ENCODE results near the gene TMPRSS3. TPM values are rescaled to one million over a fixed set of nuclear protein-coding genes. Genes with fewer than 3 reads are reported as not detected.

TMPRSS3 gene
- total RNA-seq, 2 experiments from 2014 or later, result 10.9 to 11.5 TPM

- H3K4me1 Mint-ChIP-seq (ENCODE audit: low read depth), result peaks cover 62% of the 10 kb centered on the region
- CTCF ChIA-PET, result interaction anchor here (0.6 to 2.8 kb wide), 10 partner anchors 13 to 217 kb away, joined by 3 to 19 read pairs (median 7); no protein-coding TSS in a partner anchor
- H3K27ac Mint-ChIP-seq, result peak overlapping the region; percentile 98
- intact Hi-C loops (cut with micrococcal nuclease), result loop anchor here (1.0 to 10.0 kb wide), 6 partner anchors 10 to 1041 kb away; partner anchors contain the start of genes MX2 and PKNOX1
- peaks cover 11% of the 10 kb centered on the region for H3K9me3 Mint-ChIP-seq
- H3K36me3 Mint-ChIP-seq (ENCODE audit: low read depth), result peaks cover 38% of the 10 kb centered on the region
- DNase-seq, result no peak
- H3K27me3 Mint-ChIP-seq (ENCODE audit: low read depth), result no peaks in the 10 kb centered on the region
- peak overlapping the region; percentile 97 for H3K4me3 Mint-ChIP-seq
Measured at GRCh38 chr21:42405064-42406013, 9.5 kb upstream of the TMPRSS3 start.

GRCh38 chr21:42404539-42404938, 8.7 kb upstream of the TMPRSS3 start:
- no peaks in the 10 kb centered on the region for H3K27me3 Mint-ChIP-seq (ENCODE audit: low read depth)
- peaks cover 11% of the 10 kb centered on the region for H3K9me3 Mint-ChIP-seq
- peaks cover 31% of the 10 kb centered on the region for H3K36me3 Mint-ChIP-seq (ENCODE audit: low read depth)
- H3K4me3 Mint-ChIP-seq, result peak overlapping the region; percentile 97
- peaks cover 62% of the 10 kb centered on the region for H3K4me1 Mint-ChIP-seq (ENCODE audit: low read depth)
- CTCF ChIA-PET, result interaction anchor here (0.6 to 2.8 kb wide), 13 partner anchors 12 to 216 kb away, joined by 3 to 19 read pairs (median 5); no protein-coding TSS in a partner anchor
- peak overlapping the region; percentile 98 for H3K27ac Mint-ChIP-seq
- intact Hi-C loops (cut with micrococcal nuclease), result loop anchor here (2.0 to 10.0 kb wide), 6 partner anchors 18 to 1040 kb away; partner anchors contain the start of gene MX2
- peak; percentile 50 for DNase-seq

GRCh38 chr21:42403611-42404231, 7.9 kb upstream of the TMPRSS3 start, which contains the start of gene UBASH3A:
Gene UBASH3A (plus strand): TSS chr21:42403902. CDS start chr21:42403946, 44 bp downstream.
- Mint-ChIP-seq H3K4me1 (ENCODE audit: low read depth) (peaks cover 63% of the 10 kb centered on the region), H3K27me3 (ENCODE audit: low read depth) (no peaks in the 10 kb centered on the region), H3K27ac (peak within 1 kb of the TSS; percentile 98), H3K36me3 (ENCODE audit: low read depth) (peaks cover 28% of the 10 kb centered on the region), H3K4me3 (peak within 1 kb of the TSS; percentile 97), H3K9me3 (peaks cover 11% of the 10 kb centered on the region)
- peak; percentile 61 for DNase-seq
- intact Hi-C loops (cut with micrococcal nuclease), result loop anchor here (1.0 to 10.0 kb wide), 7 partner anchors 10 to 1039 kb away; partner anchors contain the start of gene MX2
- CTCF ChIA-PET, result interaction anchor here (0.6 to 2.8 kb wide), 10 partner anchors 11 to 215 kb away, joined by 4 to 19 read pairs (median 7); no protein-coding TSS in a partner anchor

- peak overlapping the region; percentile 63 for H3K27ac Mint-ChIP-seq
- DNase-seq, result no peak
- peaks cover 11% of the 10 kb centered on the region for H3K9me3 Mint-ChIP-seq
- no peak overlapping the region for H3K4me3 Mint-ChIP-seq
- intact Hi-C loops (cut with micrococcal nuclease), result loop anchor here (5.0 to 10.0 kb wide), 5 partner anchors 165 to 1037 kb away; partner anchors contain the start of gene MX2
- peaks cover 60% of the 10 kb centered on the region for H3K4me1 Mint-ChIP-seq (ENCODE audit: low read depth)
- CTCF ChIA-PET, result interaction anchor here (1.1 to 1.2 kb wide), 2 partner anchors 63 to 92 kb away, joined by 4 to 5 read pairs; no protein-coding TSS in a partner anchor
- H3K36me3 Mint-ChIP-seq (ENCODE audit: low read depth), result peaks cover 25% of the 10 kb centered on the region
- H3K27me3 Mint-ChIP-seq (ENCODE audit: low read depth), result no peaks in the 10 kb centered on the region
Measured at GRCh38 chr21:42401820-42402251, 6.0 kb upstream of the TMPRSS3 start.

- H3K4me1 Mint-ChIP-seq (ENCODE audit: low read depth), result peaks cover 55% of the 10 kb centered on the region
- CTCF ChIA-PET, result interaction anchor here (0.8 to 1.2 kb wide), 2 partner anchors 49 to 63 kb away, joined by 3 to 5 read pairs; no protein-coding TSS in a partner anchor
- no peak for DNase-seq
- H3K27ac Mint-ChIP-seq, result peak overlapping the region; percentile 69
- peaks cover 11% of the 10 kb centered on the region for H3K9me3 Mint-ChIP-seq
- H3K4me3 Mint-ChIP-seq, result no peak overlapping the region
- intact Hi-C loops (cut with micrococcal nuclease), result loop anchor here (5.0 to 10.0 kb wide), 5 partner anchors 164 to 1036 kb away; partner anchors contain the start of gene MX2
- H3K36me3 Mint-ChIP-seq (ENCODE audit: low read depth), result peaks cover 21% of the 10 kb centered on the region
- no peaks in the 10 kb centered on the region for H3K27me3 Mint-ChIP-seq (ENCODE audit: low read depth)
Measured at GRCh38 chr21:42401154-42401553, 5.3 kb upstream of the TMPRSS3 start.

- peak; percentile 38 for DNase-seq
- H3K27ac Mint-ChIP-seq, result no peak overlapping the region
- H3K9me3 Mint-ChIP-seq, result peaks cover 11% of the 10 kb centered on the region
- peaks cover 18% of the 10 kb centered on the region for H3K36me3 Mint-ChIP-seq (ENCODE audit: low read depth)
- H3K4me3 Mint-ChIP-seq, result no peak overlapping the region
- CTCF ChIA-PET, result interaction anchor here (0.5 to 1.4 kb wide), 4 partner anchors 16 to 62 kb away, joined by 3 to 5 read pairs (median 4); no protein-coding TSS in a partner anchor
- H3K27me3 Mint-ChIP-seq (ENCODE audit: low read depth), result no peaks in the 10 kb centered on the region
- intact Hi-C loops (cut with micrococcal nuclease), result loop anchor here (5.0 to 10.0 kb wide), 5 partner anchors 163 to 1036 kb away; partner anchors contain the start of gene MX2
- peaks cover 55% of the 10 kb centered on the region for H3K4me1 Mint-ChIP-seq (ENCODE audit: low read depth)
Measured at GRCh38 chr21:42400525-42400924, 4.7 kb upstream of the TMPRSS3 start.

- Mint-ChIP-seq H3K36me3 (ENCODE audit: low read depth) (peaks cover 9% of the 10 kb centered on the region), H3K27ac (peak overlapping the region; percentile 47), H3K9me3 (peaks cover 11% of the 10 kb centered on the region), H3K4me1 (ENCODE audit: low read depth) (peaks cover 53% of the 10 kb centered on the region), H3K4me3 (no peak overlapping the region), H3K27me3 (ENCODE audit: low read depth) (no peaks in the 10 kb centered on the region)
- CTCF ChIA-PET, result interaction anchor here (0.7 to 2.2 kb wide), 6 partner anchors 13 to 61 kb away, joined by 3 to 11 read pairs (median 4); no protein-coding TSS in a partner anchor
- intact Hi-C loops (cut with micrococcal nuclease), result no loop called here
- no peak for DNase-seq
Measured at GRCh38 chr21:42398436-42399028, 2.7 kb upstream of the TMPRSS3 start.

GRCh38 chr21:42397746-42398394, 2.0 kb upstream of the TMPRSS3 start:
- intact Hi-C loops (cut with micrococcal nuclease), result no loop called here
- H3K4me1 Mint-ChIP-seq (ENCODE audit: low read depth), result peaks cover 56% of the 10 kb centered on the region
- H3K4me3 Mint-ChIP-seq, result no peak overlapping the region
- H3K27me3 Mint-ChIP-seq (ENCODE audit: low read depth), result no peaks in the 10 kb centered on the region
- CTCF ChIA-PET, result interaction anchor here (1.0 to 2.2 kb wide), 4 partner anchors 13 to 60 kb away, joined by 3 to 11 read pairs (median 5); no protein-coding TSS in a partner anchor
- H3K27ac Mint-ChIP-seq, result peak overlapping the region; percentile 47
- peaks cover 9% of the 10 kb centered on the region for H3K36me3 Mint-ChIP-seq (ENCODE audit: low read depth)
- peak; percentile 57 for DNase-seq
- H3K9me3 Mint-ChIP-seq, result peaks cover 11% of the 10 kb centered on the region

GRCh38 chr21:42396799-42397745, 1.2 kb upstream of the TMPRSS3 start:
- CTCF ChIA-PET, result no interaction called here
- peaks cover 9% of the 10 kb centered on the region for H3K36me3 Mint-ChIP-seq (ENCODE audit: low read depth)

GRCh38 chr21:42395302-42395701, 550 bp downstream of the TMPRSS3 start:
- H3K4me1 Mint-ChIP-seq (ENCODE audit: low read depth), result peaks cover 48% of the 10 kb centered on the region

More at GRCh38 chr21:42396799-42397745, 1.2 kb upstream of the TMPRSS3 start:
- H3K27me3 Mint-ChIP-seq (ENCODE audit: low read depth), result no peaks in the 10 kb centered on the region
- intact Hi-C loops (cut with micrococcal nuclease), result no loop called here
- no peak overlapping the region for H3K4me3 Mint-ChIP-seq
- H3K4me1 Mint-ChIP-seq (ENCODE audit: low read depth), result peaks cover 58% of the 10 kb centered on the region
- H3K27ac Mint-ChIP-seq, result peak overlapping the region; percentile 29
- DNase-seq, result no peak
- H3K9me3 Mint-ChIP-seq, result peaks cover 7% of the 10 kb centered on the region

More at GRCh38 chr21:42395302-42395701, 550 bp downstream of the TMPRSS3 start:
- Mint-ChIP-seq H3K36me3 (ENCODE audit: low read depth) (peaks cover 2% of the 10 kb centered on the region), H3K27me3 (ENCODE audit: low read depth) (no peaks in the 10 kb centered on the region), H3K4me3 (no peak overlapping the region), H3K9me3 (no peaks in the 10 kb centered on the region), H3K27ac (no peak overlapping the region)
- DNase-seq, result no peak
- intact Hi-C loops (cut with micrococcal nuclease), result no loop called here
- CTCF ChIA-PET, result no interaction called here
